Astrocyte of the spinal cord (primary cell): ENCODE measurements around the gene GATAD2B.
A peak's percentile ranks its signal among the peaks of the same experiment; 100 is the strongest.

ENCODE experiments used
- DNase-seq: peaks from one replicate; pipeline ENCODE4 v3.0.0; 2011; ENCODE audit warnings: low read depth, low spot score
- H3K4me3 ChIP-seq: 2 replicates; pipeline ENCODE4 v1.5.1; 2011; ENCODE audit warnings: low read depth, mild to moderate bottlenecking, low read length, moderate library complexity
- in situ Hi-C: cut with HindIII; loops from 2 replicates; pipeline ENCODE4 v1.10.0; 2017; ENCODE audit warnings: low sequenced_read_pairs
- TF ChIP-seq, protein P1 (sequence below): IDR thresholded peaks from 2 replicates; pipeline ENCODE4 v1.5.1; 2012; ENCODE audit warnings: low read depth, mild to moderate bottlenecking, low read length, inconsistent platforms

Gene GATAD2B

DNA sequence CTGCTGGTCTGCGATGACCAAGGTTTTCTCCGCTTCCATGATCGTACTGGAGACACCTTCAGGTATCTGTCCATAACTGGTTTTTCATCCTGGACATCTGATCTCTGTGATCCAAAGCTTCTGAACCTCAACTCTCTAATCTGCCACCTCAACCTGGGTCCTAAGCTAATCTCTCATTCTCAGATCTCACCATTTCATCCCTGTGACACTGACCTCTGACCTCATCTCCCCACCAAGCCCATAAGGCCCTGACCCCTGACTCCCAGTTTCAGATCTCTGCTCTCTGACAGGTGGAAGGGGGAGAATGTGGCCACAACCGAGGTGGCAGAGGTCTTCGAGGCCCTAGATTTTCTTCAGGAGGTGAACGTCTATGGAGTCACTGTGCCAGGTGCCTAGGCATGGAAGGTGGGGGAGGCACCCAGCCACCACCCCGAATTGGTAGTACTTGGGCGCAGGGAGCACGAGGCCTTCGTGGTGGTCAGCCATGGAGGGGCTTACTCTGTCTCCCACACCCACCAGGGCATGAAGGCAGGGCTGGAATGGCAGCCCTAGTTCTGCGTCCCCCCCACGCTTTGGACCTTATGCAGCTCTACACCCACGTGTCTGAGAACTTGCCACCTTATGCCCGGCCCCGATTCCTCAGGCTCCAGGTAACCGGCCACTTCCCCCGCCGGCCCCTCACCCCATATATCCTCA lies 143.8 kb downstream of the GATAD2B start:
- no peak overlapping the region for H3K4me3 ChIP-seq
- TF ChIP-seq, protein P1, sequence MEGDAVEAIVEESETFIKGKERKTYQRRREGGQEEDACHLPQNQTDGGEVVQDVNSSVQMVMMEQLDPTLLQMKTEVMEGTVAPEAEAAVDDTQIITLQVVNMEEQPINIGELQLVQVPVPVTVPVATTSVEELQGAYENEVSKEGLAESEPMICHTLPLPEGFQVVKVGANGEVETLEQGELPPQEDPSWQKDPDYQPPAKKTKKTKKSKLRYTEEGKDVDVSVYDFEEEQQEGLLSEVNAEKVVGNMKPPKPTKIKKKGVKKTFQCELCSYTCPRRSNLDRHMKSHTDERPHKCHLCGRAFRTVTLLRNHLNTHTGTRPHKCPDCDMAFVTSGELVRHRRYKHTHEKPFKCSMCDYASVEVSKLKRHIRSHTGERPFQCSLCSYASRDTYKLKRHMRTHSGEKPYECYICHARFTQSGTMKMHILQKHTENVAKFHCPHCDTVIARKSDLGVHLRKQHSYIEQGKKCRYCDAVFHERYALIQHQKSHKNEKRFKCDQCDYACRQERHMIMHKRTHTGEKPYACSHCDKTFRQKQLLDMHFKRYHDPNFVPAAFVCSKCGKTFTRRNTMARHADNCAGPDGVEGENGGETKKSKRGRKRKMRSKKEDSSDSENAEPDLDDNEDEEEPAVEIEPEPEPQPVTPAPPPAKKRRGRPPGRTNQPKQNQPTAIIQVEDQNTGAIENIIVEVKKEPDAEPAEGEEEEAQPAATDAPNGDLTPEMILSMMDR, result no peak
- DNase-seq, result no peak
- in situ Hi-C loops, result no loop called here

GRCh38 chr1:153778051-153778823 lies 144.5 kb downstream of the GATAD2B start:
- no peak overlapping the region for H3K4me3 ChIP-seq
- in situ Hi-C loops, result no loop called here
- TF ChIP-seq, protein P1, result no peak
- DNase-seq, result no peak

DNA sequence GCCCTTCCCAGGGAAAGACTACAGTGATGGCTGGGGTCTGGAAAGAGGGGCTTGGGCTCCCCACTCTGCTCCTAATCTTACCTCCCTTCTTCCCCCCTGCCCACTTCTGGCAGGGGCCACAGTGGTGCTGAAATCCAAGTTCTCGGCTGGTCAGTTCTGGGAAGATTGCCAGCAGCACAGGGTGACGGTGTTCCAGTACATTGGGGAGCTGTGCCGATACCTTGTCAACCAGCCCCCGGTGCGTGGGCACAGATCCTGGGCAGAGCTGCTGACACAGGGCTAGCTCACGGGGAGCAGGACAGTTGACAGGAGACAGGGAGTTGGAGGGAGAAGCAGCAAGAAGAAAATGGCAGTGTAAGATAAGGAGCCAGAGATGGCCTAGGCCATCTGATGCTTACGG lies 145.1 kb downstream of the GATAD2B start:
- TF ChIP-seq, protein P1, result no peak
- DNase-seq, result no peak
- in situ Hi-C loops, result no loop called here
- no peak overlapping the region for H3K4me3 ChIP-seq

GRCh38 chr1:153776845-153777370 lies 145.9 kb downstream of the GATAD2B start:
- H3K4me3 ChIP-seq, result no peak overlapping the region
- in situ Hi-C loops, result no loop called here
- DNase-seq, result no peak
- TF ChIP-seq, protein P1, result no peak

GRCh38 chr1:153776352-153776751 lies 146.4 kb downstream of the GATAD2B start:
- H3K4me3 ChIP-seq, result peak overlapping the region; percentile 53
- TF ChIP-seq, protein P1, result no peak
- in situ Hi-C loops, result no loop called here
- no peak for DNase-seq

GRCh38 chr1:153775458-153776327 lies 147.1 kb downstream of the GATAD2B start:
- TF ChIP-seq, protein P1, result no peak
- peak overlapping the region; percentile 53 for H3K4me3 ChIP-seq
- no peak for DNase-seq
- in situ Hi-C loops, result no loop called here
